ENCODE results near the gene NT5C.
A peak's percentile ranks its signal among the peaks of the same experiment; 100 is the strongest.
"Not testable (repeated sequence)": the region's sequence is repeated elsewhere in the genome, so short reads cannot be mapped to it uniquely, and the experiment has no call there.

The NT5C gene

DNA sequence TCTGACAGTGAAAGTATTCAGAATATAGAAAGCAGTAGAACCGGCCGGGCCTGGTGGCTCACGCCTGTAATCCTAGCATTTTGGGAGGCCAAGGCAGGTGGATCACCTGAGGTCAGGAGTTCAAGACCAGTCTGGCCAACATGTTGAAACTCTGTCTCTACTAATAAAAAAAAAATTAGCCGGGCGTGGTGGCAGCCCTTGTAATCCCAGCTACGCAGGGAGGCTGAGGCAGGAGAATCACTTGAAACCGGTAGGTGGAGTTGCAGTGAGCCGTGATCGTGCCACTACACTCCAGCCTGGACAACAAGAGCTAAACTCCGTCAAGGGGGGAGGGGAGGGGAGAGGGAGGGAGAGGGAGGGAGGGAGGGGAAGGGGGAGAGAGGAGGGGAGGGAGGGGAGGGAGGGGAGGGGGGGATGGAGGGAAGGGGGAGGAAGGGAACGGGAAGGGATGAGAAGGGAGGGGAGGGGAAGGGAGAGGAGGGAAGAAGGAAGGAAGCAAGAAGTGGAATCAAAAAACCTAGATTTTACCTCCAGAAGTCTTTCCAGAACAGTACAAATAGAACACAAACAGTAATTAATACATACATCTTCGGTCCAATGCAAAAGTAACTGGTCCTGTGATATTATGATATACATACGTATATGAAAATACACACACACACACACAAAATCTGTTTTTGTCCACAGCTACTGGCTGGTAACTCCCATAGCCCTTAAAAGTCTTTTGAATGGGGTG, 10.9 kb upstream of the NT5C start:
- no peak for DNase-seq

DNA sequence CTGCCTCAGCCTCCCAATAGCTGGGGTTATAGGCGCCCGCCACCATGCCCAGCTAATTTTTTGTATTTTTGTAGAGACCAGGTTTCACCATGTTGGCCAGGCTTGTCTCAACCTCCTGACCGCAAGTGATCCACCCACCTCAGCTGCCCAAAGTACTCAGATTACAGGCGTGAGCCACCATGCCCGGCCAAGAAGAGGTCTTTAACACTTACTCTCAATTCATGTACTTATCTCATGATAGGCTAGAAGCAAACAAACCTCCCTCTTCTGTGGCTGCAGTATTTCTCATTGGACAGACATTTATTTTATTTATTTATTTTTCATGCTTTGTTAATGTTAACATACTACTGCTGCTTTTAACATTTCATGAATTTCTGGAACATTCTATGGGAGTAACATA, 7.0 kb upstream of the NT5C start:
- no peak for DNase-seq

- DNase-seq = not testable (repeated sequence)
These were observed 6.2 kb upstream of the NT5C start for GRCh38 chr17:75137762-75138161.

GRCh38 chr17:75135946-75136345, 4.4 kb upstream of the NT5C start:
- DNase-seq = no peak

- DNase-seq = no peak
These were observed 3.9 kb upstream of the NT5C start for GRCh38 chr17:75135452-75135851.

GRCh38 chr17:75133607-75134347, 2.2 kb upstream of the NT5C start:
- not testable (repeated sequence) for DNase-seq

DNA sequence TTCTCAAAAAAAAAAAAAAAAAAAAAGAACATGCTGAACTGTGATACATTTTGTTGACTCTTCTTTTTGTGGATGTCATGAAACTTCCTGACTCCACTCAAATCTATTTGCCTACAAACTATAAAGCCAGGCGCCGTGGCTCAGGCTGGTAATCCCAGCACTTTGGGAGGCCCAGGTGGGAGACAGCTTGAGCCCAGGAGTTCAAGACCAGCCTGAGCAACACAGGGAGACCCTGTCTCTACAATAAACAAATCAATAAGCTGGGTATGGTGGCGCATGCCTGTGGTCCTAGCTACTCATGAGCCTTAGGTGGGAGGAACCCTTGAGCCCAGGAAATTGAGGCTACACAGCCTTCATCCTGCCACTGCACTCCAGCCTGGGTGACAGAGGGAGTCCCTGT, 1.5 kb upstream of the NT5C start:
- DNase-seq = no peak

GRCh38 chr17:75132018-75133000, 767 bp upstream of the NT5C start:
- DNase-seq = not testable (repeated sequence)

- peak; percentile 45 to 48 for DNase-seq
These were observed 787 bp downstream of the NT5C start for GRCh38 chr17:75130632-75131277.

DNA sequence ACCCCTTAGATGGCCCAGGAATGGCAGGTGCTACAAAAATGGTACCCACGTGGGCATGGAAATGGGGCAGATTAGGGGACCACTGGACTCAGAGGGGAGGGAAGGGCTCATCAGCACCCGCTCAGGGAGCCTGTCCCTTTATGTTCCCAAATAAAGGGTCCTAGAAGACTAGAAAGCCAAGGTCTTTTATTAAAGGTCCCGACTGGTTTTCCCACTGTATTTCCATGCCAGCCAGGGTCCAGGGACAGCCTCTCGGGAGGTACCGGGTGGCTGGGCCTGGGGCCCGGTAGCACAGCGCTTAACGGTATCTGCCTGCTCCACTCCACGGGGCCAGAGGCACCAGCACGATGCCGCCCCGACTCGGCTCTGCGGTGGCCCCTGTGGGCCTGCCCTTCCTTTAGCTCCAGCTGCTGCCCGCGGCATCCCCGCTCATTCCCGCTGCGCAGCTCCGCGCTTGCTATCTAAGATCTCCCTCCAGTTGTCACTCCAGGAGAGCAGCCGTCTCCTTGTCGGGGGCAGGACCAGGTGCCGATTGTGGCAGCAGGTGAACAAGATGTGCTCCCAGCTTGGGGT, 1.4 kb downstream of the NT5C start:
- DNase-seq = no peak

- DNase-seq = no peak
These were observed 2.0 kb downstream of the NT5C start for GRCh38 chr17:75129576-75129975.

DNA sequence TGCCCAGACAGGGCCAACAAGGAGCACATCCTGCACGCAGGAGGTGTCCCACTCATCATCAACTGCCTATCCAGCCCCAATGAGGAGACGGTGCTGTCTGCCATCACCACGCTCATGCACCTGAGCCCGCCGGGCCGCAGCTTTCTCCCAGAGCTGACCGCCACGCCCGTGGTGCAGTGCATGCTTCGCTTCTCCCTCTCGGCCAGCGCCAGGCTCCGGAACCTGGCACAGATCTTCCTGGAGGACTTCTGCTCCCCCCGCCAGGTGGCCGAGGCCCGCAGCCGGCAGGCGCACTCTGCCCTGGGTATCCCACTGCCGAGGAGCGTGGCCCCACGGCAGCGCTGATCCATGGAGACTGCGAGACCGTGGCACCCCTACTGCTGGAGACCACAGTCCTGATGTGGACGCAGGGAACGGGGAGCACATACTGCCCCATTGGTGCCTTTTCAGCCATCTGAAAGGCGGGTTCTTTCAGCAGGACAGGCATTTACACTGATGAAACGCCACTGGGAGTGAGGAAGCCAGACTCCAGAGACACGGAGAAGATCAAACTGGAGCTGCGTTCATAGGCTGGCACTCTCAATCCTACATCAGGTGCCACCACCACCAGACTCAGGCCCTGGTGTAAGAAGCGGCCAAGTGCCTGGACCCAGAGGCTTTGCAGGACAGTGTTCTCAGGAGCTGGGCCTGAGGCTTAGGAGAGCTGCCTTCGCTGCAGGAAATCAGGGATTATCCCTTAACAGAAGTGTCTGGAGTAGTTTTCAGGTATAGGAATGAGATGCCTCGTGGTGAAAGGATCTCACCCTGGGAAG, 2.6 kb downstream of the NT5C start:
- DNase-seq = no peak

DNA sequence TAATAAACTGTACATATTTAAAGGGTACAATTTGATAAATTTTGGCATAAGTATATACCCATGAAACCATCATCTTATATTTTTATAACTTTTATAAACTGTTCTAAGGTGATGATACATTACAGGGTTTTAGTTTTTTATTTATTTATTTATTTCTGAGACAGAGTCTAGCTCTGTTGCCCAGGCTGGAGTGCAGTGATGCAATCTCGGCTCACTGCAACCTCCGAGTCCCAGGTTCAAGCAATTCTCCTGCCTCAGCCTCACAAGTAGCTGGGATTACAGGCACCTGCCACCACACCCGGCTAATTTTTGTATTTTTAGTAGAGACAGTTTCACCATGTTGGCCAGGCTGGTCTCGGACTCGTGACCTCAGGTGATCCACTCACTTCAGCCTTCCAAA, 3.6 kb downstream of the NT5C start:
- DNase-seq = not testable (repeated sequence)

GRCh38 chr17:75126954-75127353, 4.6 kb downstream of the NT5C start:
- no peak for DNase-seq

DNA sequence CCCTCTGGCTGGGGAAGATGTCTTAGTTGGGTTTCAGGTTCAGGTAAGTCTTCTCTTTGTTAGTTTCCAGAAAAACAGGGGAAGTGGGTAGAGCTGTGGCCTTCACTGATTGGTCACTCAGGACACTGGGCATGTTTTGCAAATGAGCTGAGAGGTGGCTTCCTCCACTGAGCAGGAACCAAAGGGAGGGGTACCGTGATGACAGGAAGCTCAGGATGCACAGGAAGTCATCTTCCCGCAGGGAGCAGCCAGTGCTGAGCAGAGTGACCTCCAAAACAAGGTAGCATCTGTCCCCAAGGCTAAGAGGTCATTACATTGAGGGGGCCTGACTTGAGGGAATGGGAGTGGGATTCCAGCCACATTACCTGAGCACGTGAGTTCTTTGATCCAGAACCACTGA, 5.6 kb downstream of the NT5C start:
- DNase-seq = no peak

- DNase-seq = no peak
These were observed 6.8 kb downstream of the NT5C start for GRCh38 chr17:75124819-75125162.

- peak; percentile 31 to 50 for DNase-seq
These were observed 7.3 kb downstream of the NT5C start for GRCh38 chr17:75124041-75124818.

DNA sequence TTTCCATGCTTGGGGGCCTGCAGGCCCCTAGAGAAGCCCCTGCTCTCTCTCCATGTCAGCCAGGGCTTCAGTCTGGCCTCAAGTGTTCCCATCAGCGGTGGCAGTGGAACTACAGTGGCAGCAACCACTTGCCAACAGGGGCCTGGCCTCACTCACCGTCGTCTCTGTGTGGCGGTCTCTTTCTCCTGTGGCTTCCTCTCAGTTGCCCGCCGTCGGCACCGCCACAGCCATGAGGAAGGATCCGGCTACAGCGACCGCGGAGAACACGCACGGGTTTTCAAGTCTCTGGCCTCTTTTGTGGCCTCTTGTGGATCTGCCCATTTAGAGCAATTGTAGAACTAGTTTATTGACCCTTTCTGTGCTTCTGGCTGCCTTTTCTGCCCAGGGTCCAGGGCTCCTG, 13.2 kb downstream of the NT5C start:
- DNase-seq = no peak

GRCh38 chr17:75116737-75117136, 14.8 kb downstream of the NT5C start:
- no peak for DNase-seq

DNA sequence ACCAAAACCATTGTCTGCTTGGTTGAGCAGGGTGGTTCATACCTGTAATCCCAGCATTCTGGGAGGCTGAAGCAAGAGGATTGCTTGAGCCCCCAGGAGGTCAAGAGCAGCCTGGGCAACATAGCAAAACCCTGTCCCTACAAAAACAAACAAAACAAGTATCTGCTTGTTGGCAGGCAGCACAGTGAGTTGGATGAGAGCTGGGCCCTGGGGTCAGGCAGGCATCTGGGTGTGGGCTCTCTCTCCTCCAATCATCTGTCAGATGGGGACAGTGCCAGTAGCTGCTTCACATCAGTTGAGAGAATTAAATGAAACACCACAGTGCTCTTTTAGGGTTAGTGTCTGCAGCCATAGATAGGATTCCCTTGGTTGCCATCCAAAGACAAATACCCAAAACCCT, 16.0 kb downstream of the NT5C start:
- DNase-seq = no peak

Data from CD4-positive, alpha-beta T cell treated with Interleukin-1 beta for 1 hour (primary cell).